AG08396 (cell line): ENCODE data around the gene SLIT3.
"Not testable (repeated sequence)": the region's sequence is repeated elsewhere in the genome, so short reads cannot be mapped to it uniquely, and the experiment has no call there.

Experiments
- DNase-seq: peaks from one replicate; pipeline ENCODE4 v3.0.0; 2012; ENCODE audit warnings: low spot score, mixed read lengths

The SLIT3 gene

GRCh38 chr5:168770996-168771395 lies 529.9 kb downstream of the SLIT3 start:
- no peak for DNase-seq

GRCh38 chr5:168770036-168770498 lies 530.9 kb downstream of the SLIT3 start:
- no peak for DNase-seq

GRCh38 chr5:168768172-168768571 lies 532.8 kb downstream of the SLIT3 start:
- DNase-seq, result no peak

- DNase-seq, result no peak
Measured at GRCh38 chr5:168766426-168766700, 534.6 kb downstream of the SLIT3 start.

GRCh38 chr5:168765551-168766425 lies 535.2 kb downstream of the SLIT3 start:
- DNase-seq, result no peak

GRCh38 chr5:168765086-168765550 lies 535.8 kb downstream of the SLIT3 start:
- DNase-seq, result no peak

GRCh38 chr5:168756453-168757391 lies 544.2 kb downstream of the SLIT3 start:
- no peak for DNase-seq

- DNase-seq, result no peak
Measured at GRCh38 chr5:168755548-168756093, 545.3 kb downstream of the SLIT3 start.

- DNase-seq, result no peak
Measured at GRCh38 chr5:168753691-168754254, 547.2 kb downstream of the SLIT3 start.

GRCh38 chr5:168752416-168753190 lies 548.3 kb downstream of the SLIT3 start:
- DNase-seq, result no peak

GRCh38 chr5:168752012-168752411 lies 548.9 kb downstream of the SLIT3 start:
- no peak for DNase-seq

- no peak for DNase-seq
Measured at GRCh38 chr5:168750926-168751325, 550.0 kb downstream of the SLIT3 start.

GRCh38 chr5:168749391-168750100 lies 551.4 kb downstream of the SLIT3 start:
- no peak for DNase-seq

GRCh38 chr5:168747987-168748777 lies 552.8 kb downstream of the SLIT3 start:
- no peak for DNase-seq

- DNase-seq, result no peak
Measured at GRCh38 chr5:168746893-168747640, 553.9 kb downstream of the SLIT3 start.

GRCh38 chr5:168746126-168746892 lies 554.6 kb downstream of the SLIT3 start:
- not testable (repeated sequence) for DNase-seq

GRCh38 chr5:168743617-168744016 lies 557.3 kb downstream of the SLIT3 start:
- DNase-seq, result no peak

GRCh38 chr5:168742311-168742710 lies 558.6 kb downstream of the SLIT3 start:
- DNase-seq, result not testable (repeated sequence)
